Measurements from ENCODE around the gene FAM227B. TPM values are rescaled to one million over a fixed set of nuclear protein-coding genes. Genes with fewer than 3 reads are reported as not detected.
"Not testable (repeated sequence)": the region's sequence is repeated elsewhere in the genome, so short reads cannot be mapped to it uniquely, and the experiment has no call there.

The FAM227B gene
- total RNA-seq, 1 experiment from 2014 or later = 7.1 TPM

DNA sequence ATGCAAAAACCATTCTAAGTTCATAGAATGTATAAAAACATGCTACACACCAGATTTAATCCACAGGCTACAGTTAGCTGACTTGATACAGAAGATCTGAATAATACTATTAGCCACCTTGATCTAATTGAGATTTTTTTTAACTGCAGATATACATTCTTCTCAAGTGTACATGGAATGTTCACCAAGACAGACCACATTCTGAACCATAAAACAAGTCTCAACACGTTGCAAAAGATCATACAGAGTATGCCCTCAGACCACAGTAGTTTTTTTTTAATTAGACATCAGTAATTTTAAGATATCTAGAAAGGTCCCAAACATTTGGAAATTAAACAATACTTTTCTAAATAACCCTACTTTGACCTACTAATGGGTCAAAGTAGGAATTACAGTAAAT lies 114.3 kb downstream of the FAM227B start:
- Histone ChIP-seq H3K4me3 (no peak overlapping the region), H3K36me3 (no peaks in the 10 kb centered on the region), H3K9me3 (replicated peaks) (no peaks in the 10 kb centered on the region), H3K4me1 (replicated peaks) (no peaks in the 10 kb centered on the region), H3K27me3 (replicated peaks) (no peaks in the 10 kb centered on the region), H3K27ac (no peak overlapping the region)
- DNase-seq (ENCODE audit: low read depth in 1 of 2, low spot score in 2 of 2) = no peak

DNA sequence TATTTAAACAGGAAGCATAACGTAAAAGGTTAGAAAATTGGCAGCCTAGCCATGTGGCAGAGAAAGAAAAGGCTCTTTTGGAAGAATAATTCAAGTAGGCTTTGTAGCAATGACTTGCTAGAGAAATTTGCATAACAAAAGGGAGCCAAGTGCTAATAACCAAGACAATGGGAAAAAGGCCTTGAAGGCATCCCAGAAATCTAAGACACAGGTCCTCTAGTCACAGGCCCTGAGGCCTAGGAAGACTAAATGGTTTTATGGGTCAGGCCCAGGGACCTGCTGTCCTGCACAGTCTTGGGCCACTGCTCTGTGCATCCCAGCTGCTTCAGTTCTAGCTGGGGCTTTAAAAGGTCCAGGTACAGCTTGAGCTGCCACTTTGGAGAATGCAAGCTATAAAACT lies 119.0 kb downstream of the FAM227B start:
- Histone ChIP-seq H3K4me3 (no peak overlapping the region), H3K4me1 (replicated peaks) (peaks cover 7% of the 10 kb centered on the region; the same call in 1 of the 2 replicates), H3K36me3 (no peaks in the 10 kb centered on the region), H3K27me3 (replicated peaks) (no peaks in the 10 kb centered on the region), H3K27ac (no peak overlapping the region), H3K9me3 (replicated peaks) (no peaks in the 10 kb centered on the region)
- DNase-seq (ENCODE audit: low read depth in 1 of 2, low spot score in 2 of 2) = no peak

DNA sequence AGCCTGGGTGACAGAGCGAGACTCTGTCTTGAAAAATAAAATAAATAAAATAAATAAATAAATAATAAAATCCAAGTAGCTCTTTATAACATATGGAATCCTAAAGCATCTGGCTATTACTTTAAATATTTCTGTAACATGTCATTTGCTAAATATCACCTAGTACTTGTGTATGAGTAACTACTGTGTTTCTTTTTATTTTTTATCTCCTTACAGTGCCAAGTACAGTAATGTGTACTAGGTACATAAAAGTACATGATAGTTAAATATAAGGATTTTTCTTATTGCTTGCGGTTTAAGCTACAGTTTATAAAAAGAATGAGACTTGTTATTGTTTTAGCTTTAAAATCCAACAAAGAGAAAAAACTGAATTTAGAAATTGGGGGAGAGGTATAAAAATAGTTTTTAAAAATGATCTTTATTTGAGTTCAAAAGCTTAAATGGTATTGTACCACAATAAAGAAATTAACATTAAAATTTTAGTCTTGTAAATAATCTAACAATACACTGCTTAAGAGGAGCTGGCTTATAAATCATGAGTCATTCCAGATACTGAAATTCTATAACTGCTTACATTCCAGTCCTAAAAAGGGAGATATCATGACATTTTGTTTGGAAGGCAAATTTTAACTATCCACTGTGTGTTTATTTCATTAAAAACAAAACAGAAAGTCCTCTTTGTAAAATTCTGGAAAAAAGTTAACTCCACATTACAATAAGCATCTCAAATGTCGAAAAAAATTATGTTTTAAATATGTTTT lies 124.4 kb downstream of the FAM227B start:
- DNase-seq (ENCODE audit: low read depth in 1 of 2, low spot score in 2 of 2) = peak in 1 of 2 experiments; percentile 50

DNA sequence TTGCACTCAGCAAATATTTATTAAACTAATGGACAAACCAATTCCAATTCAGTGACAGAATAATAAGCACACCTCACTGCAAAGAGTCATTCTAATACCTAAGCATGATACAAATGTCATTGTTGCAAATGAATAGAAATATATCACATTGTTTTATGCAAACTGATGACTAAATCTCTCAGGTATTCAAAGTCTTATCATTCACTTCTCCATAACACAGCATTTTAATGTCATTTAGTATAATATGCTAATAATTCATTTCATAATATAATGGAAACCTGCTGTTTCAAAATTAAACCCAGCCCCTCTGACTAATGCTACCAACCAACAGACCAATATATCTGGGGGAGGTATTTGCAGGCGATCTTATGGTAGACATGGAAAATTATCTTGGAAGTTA lies 125.8 kb downstream of the FAM227B start:
- no peak overlapping the region for H3K4me3 ChIP-seq
- no peak for DNase-seq (ENCODE audit: low read depth in 1 of 2, low spot score in 2 of 2)
- H3K4me1 ChIP-seq (replicated peaks) = peaks cover 21% of the 10 kb centered on the region
- H3K27ac ChIP-seq = no peak overlapping the region
- no peaks in the 10 kb centered on the region for H3K27me3 ChIP-seq (replicated peaks)
- H3K36me3 ChIP-seq = no peaks in the 10 kb centered on the region
- no peaks in the 10 kb centered on the region for H3K9me3 ChIP-seq (replicated peaks)

More for the DNA sequence above, 124.4 kb downstream of the FAM227B start:
- H3K36me3 ChIP-seq = no peaks in the 10 kb centered on the region
- no peak overlapping the region for H3K4me3 ChIP-seq
- no peaks in the 10 kb centered on the region for H3K9me3 ChIP-seq (replicated peaks)
- H3K27ac ChIP-seq = peak overlapping the region; percentile 28
- peaks cover 21% of the 10 kb centered on the region for H3K4me1 ChIP-seq (replicated peaks)
- no peaks in the 10 kb centered on the region for H3K27me3 ChIP-seq (replicated peaks)

DNA sequence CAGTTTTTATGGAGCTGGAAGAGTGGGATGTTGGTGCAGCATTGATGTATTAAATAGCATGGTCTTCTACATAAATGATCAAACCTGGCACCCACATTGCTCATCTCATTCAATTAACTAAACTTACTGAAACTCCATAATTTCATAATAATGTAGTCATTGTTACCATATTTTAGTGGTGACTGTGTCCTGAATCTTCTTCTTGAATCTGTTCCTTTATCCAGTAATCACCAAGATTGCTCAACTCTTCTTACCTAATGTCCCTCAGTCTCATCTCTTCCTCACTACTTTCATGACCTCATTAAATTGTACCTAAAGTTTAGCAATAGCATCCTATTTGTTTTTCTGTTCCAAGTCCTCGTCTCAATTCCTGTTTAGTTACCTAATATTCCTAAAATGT lies 127.8 kb downstream of the FAM227B start:
- DNase-seq (ENCODE audit: low read depth in 1 of 2, low spot score in 2 of 2) = no peak
- Histone ChIP-seq H3K27ac (no peak overlapping the region), H3K4me3 (no peak overlapping the region), H3K9me3 (replicated peaks) (no peaks in the 10 kb centered on the region), H3K4me1 (replicated peaks) (peaks cover 21% of the 10 kb centered on the region), H3K36me3 (no peaks in the 10 kb centered on the region), H3K27me3 (replicated peaks) (no peaks in the 10 kb centered on the region)

DNA sequence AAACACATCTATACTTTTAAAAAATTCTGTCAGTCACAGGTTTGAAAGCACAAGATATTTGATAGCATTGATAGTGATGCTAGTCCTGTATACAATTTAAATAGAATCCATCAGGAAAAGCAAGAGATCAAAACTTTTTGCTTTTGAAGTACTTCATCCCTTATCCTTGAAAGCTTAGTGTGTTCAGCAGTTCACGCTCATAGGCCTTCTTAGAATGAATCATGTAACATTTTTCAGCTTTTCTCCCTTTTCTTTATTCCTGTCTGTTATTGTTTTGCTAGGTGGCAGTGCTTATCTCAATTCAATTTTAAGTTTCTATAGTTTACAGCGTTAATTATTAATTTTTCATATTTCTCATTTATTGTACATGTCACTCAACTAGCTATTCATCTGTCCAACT lies 128.5 kb downstream of the FAM227B start:
- no peaks in the 10 kb centered on the region for H3K36me3 ChIP-seq
- no peak for DNase-seq (ENCODE audit: low read depth in 1 of 2, low spot score in 2 of 2)
- no peaks in the 10 kb centered on the region for H3K27me3 ChIP-seq (replicated peaks)
- H3K9me3 ChIP-seq (replicated peaks) = no peaks in the 10 kb centered on the region
- H3K4me3 ChIP-seq = no peak overlapping the region
- H3K27ac ChIP-seq = no peak overlapping the region
- peaks cover 20% of the 10 kb centered on the region for H3K4me1 ChIP-seq (replicated peaks)

DNA sequence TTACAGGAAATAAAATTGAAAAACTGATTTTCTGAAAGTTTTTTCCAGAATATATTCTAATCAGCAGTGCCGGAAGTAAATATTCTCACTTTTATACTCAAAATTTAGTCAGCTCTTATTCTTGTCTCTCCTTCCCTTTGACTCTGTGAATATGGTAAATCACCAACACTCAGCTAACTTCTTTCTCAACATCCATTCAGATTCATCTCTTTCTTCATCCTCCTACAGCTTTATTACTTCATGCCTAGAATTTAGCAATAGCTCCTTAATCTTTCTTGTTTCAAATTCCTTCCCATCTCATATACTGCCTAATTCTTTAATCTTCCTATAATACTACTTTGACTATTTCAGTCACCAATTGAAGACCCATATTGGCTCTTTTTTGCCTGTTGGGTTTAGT lies 129.7 kb downstream of the FAM227B start:
- Histone ChIP-seq H3K36me3 (no peaks in the 10 kb centered on the region), H3K27ac (no peak overlapping the region), H3K4me3 (no peak overlapping the region), H3K9me3 (replicated peaks) (no peaks in the 10 kb centered on the region), H3K27me3 (replicated peaks) (no peaks in the 10 kb centered on the region), H3K4me1 (replicated peaks) (peaks cover 13% of the 10 kb centered on the region)
- no peak for DNase-seq (ENCODE audit: low read depth in 1 of 2, low spot score in 2 of 2)

DNA sequence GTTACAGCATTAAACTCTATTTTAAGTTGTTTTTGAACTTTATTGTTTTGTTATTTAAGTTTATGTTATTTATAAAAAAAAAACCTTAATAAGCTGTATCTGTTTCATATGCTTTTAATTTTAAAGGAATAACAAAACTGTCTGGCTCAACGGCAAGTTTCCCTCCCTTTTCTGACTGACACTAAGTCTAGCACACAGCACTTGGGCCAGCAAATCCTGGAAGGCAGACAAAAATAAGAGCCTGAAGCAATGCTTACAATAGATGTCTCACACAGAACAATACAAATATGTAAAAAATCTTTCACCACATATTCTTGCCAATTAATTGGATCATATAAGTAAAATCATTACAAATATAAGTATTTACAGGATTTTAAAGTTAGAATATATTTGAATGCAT lies 135.2 kb downstream of the FAM227B start:
- not testable (repeated sequence) for H3K36me3 ChIP-seq; H3K27me3 ChIP-seq (replicated peaks); DNase-seq (ENCODE audit: low read depth in 1 of 2, low spot score in 2 of 2); H3K27ac ChIP-seq; H3K9me3 ChIP-seq (replicated peaks); H3K4me1 ChIP-seq (replicated peaks); H3K4me3 ChIP-seq

DNA sequence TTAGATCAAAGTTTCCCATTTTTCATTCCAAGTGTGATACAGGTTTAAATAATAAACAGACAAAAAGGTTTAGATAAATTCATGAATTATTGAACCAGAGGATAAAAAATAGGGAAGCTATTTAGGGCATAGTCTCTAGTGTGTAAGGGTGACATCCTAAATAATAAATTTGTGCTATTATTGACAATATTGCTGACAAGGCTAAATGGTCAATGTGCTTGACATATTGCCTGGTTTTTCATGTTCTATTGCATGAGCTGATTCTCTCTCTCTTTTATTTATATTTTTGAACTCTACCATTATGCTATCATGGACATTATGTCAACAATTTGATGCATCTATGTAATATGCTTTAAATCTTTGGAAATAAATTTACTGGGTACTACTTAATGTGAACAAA lies 141.6 kb downstream of the FAM227B start:
- not testable (repeated sequence) for DNase-seq (ENCODE audit: low read depth in 1 of 2, low spot score in 2 of 2); H3K27ac ChIP-seq; H3K27me3 ChIP-seq (replicated peaks); H3K9me3 ChIP-seq (replicated peaks); H3K36me3 ChIP-seq; H3K4me3 ChIP-seq; H3K4me1 ChIP-seq (replicated peaks)

DNA sequence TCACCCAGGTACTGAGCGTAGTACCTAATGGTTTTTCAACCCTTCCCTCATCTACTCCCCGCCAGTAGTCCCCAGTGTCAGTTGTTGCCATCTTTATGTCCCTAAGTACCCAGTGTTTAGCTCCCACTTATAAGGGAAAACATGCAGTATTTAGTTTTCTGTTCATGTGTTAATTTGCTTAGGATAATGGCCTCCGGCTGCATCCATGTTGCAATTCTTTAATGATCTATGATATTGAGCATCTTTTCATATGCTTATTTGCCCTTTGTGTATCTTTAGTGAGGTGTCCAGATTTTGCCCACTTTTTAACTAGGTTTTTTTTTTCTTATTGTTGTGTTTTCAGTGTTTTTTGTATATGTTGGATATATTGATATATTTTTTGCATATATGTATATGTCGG lies 142.6 kb downstream of the FAM227B start:
- H3K27me3 ChIP-seq (replicated peaks); H3K4me3 ChIP-seq; H3K27ac ChIP-seq; DNase-seq (ENCODE audit: low read depth in 1 of 2, low spot score in 2 of 2); H3K4me1 ChIP-seq (replicated peaks); H3K36me3 ChIP-seq; H3K9me3 ChIP-seq (replicated peaks): not testable (repeated sequence)

DNA sequence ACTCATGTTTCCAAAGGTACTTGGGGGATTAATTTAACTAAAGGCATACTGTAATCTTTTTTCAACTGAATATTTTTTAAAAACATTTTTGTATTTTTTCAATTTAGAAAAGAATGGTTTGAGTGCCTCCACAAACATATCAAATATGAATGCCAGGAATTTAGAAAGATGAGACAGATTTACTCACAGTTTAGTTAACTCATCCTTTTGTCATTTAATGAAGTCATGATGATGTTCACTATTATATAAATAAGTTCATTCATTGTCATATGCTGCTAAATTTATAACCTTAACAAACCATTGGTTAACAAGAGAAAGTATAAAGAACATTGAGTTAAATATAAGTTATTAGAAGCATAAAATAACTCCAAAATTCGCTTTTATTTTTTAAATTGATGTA lies 147.6 kb downstream of the FAM227B start:
- 0 out of 2 replicates have a peak, but pooled peaks cover 4% of the 10 kb centered on the region for H3K4me1 ChIP-seq (replicated peaks)
- no peak overlapping the region for H3K27ac ChIP-seq
- H3K36me3 ChIP-seq = no peaks in the 10 kb centered on the region
- no peaks in the 10 kb centered on the region for H3K9me3 ChIP-seq (replicated peaks)
- no peaks in the 10 kb centered on the region for H3K27me3 ChIP-seq (replicated peaks)
- DNase-seq (ENCODE audit: low read depth in 1 of 2, low spot score in 2 of 2) = no peak
- no peak overlapping the region for H3K4me3 ChIP-seq

DNA sequence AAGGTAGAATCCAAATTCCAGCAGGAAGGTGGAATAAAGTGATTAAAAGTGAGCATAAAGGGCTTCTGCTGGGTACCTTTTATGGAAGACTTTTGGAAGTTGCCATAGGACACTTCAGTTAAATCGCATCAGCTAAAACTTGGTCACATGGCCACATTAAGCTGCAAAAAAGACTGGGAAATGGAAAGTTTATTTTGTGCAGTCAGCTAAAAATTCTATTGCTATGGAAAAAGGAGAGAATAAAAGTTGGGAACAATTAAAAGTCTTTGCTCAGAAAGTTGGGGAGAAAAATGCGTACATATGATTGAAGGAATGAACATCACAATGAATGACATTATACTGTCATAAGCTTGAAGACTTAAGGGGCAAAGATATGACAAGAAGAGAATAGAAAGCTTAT lies 148.3 kb downstream of the FAM227B start:
- H3K4me1 ChIP-seq (replicated peaks) = 0 out of 2 replicates have a peak, but pooled peaks cover 4% of the 10 kb centered on the region

DNA sequence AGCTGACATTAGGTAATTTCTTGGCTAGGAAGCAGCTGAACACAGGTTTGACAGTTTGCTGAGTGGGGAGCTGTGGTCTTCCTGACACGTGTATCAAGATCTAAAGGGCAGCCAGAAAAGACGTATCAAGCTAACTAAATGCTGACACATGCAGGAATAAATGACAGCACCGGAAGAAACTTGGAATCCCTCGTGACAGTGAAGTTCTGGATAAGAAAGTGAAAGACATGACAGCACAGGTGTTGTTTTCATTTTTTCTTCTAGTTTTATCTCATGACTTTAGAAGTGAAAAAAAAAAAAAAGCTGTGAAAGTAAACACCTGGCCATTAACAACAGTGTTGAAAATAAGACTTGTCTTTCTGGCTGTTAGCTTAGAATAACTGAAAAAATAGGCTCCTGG lies 148.9 kb downstream of the FAM227B start:
- H3K4me1 ChIP-seq (replicated peaks) = 0 out of 2 replicates have a peak, but pooled peaks cover 4% of the 10 kb centered on the region
- DNase-seq (ENCODE audit: low read depth in 1 of 2, low spot score in 2 of 2) = no peak
- H3K36me3 ChIP-seq = no peaks in the 10 kb centered on the region
- H3K9me3 ChIP-seq (replicated peaks) = no peaks in the 10 kb centered on the region
- H3K27me3 ChIP-seq (replicated peaks) = no peaks in the 10 kb centered on the region
- H3K27ac ChIP-seq = no peak overlapping the region
- H3K4me3 ChIP-seq = no peak overlapping the region

More for the DNA sequence above, 148.3 kb downstream of the FAM227B start:
- Histone ChIP-seq H3K9me3 (replicated peaks) (no peaks in the 10 kb centered on the region), H3K27ac (no peak overlapping the region), H3K27me3 (replicated peaks) (no peaks in the 10 kb centered on the region), H3K4me3 (no peak overlapping the region), H3K36me3 (no peaks in the 10 kb centered on the region)
- no peak for DNase-seq (ENCODE audit: low read depth in 1 of 2, low spot score in 2 of 2)

DNA sequence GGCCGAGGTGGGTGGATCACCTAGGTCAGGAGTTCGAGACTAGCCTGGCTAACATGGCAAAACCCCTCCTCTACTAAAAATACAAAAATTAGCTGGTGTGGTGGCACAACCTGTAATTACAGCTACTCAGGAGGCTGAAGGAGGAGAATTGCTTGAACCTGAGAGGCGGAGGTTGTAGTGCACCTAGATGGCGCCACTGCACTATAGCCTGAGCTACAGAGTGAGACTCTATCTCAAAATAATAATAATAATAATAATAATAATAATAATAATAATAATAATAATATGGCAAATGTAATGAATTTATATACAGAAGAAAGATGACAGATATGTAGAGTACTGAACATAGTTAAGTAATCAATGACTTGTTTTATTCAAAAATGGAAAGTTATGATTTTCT lies 149.4 kb downstream of the FAM227B start:
- H3K4me3 ChIP-seq; H3K36me3 ChIP-seq; H3K27me3 ChIP-seq (replicated peaks); H3K9me3 ChIP-seq (replicated peaks); H3K4me1 ChIP-seq (replicated peaks); H3K27ac ChIP-seq; DNase-seq (ENCODE audit: low read depth in 1 of 2, low spot score in 2 of 2): not testable (repeated sequence)

DNA sequence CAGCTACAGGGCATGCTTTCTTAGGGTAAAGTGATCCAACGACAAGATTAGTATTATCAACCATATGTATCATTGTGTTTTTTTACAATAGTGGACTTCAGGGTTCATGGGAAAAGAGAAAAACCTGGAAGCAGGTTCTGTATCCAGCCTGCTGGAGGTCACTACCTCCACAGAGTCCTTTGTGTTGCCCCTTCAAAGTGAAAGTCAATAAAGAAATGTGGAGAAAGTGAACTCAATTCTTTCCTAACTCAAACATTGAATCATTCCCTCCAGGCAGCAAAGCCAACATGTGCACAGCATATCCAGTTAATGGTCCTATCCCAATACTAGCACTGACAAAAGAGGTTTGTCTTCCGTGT lies 152.2 kb downstream of the FAM227B start:
- H3K27ac ChIP-seq = no peak overlapping the region
- DNase-seq (ENCODE audit: low read depth in 1 of 2, low spot score in 2 of 2) = no peak
- H3K4me1 ChIP-seq (replicated peaks) = 0 out of 2 replicates have a peak, but pooled peaks cover 4% of the 10 kb centered on the region
- H3K9me3 ChIP-seq (replicated peaks) = no peaks in the 10 kb centered on the region
- H3K4me3 ChIP-seq = no peak overlapping the region
- H3K27me3 ChIP-seq (replicated peaks) = no peaks in the 10 kb centered on the region
- H3K36me3 ChIP-seq = no peaks in the 10 kb centered on the region

Measured in SJSA1 (cell line).